Measurements from ENCODE around the gene HDGFL2. TPM values are rescaled to one million over a fixed set of nuclear protein-coding genes. Genes with fewer than 3 reads are reported as not detected.
A peak's percentile ranks its signal among the peaks of the same experiment; 100 is the strongest.

Gene HDGFL2
- polyA plus RNA-seq, 12 donors, result 46.8 to 76.7 (median 51.3) TPM; not detected in 1

DNA sequence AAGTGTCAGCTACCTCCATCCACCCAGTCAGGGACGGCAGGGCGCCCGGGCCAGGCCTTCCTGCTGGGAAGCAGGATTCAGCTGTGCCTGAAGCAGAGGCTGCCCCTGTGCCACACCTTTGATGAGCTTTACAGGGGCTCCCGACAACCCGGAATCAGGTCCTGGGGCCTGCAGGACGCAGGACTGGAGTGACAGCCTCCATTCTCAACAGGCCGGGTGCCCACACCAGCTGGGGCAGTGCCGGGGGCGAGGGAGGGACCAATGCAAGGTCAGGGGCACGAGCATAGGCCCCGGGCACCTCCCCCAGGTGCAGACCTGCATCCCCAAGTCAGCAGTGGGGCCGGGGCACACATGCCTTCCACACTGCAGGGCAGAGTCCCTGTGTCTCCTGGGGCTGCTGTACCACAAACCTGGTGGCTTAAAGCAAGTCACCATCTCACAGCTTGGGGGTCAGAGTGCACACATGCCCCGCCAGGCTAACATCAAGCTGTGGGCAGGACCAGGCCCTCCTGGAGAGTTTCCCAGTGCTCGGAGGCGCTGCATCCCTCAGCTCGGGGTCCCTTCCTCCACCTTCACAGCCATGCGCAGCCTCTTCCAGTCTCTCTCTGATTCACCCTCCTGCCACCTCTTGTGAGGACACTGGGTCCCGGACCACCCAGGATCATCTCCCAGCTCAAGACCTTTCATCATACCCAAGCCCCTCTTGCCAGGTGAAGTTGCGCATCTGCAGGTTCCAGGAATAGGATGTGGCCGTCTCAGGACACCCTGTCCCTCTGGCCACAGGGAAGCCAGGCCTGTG lies 27.9 kb upstream of the HDGFL2 start:
- no peak for DNase-seq

DNA sequence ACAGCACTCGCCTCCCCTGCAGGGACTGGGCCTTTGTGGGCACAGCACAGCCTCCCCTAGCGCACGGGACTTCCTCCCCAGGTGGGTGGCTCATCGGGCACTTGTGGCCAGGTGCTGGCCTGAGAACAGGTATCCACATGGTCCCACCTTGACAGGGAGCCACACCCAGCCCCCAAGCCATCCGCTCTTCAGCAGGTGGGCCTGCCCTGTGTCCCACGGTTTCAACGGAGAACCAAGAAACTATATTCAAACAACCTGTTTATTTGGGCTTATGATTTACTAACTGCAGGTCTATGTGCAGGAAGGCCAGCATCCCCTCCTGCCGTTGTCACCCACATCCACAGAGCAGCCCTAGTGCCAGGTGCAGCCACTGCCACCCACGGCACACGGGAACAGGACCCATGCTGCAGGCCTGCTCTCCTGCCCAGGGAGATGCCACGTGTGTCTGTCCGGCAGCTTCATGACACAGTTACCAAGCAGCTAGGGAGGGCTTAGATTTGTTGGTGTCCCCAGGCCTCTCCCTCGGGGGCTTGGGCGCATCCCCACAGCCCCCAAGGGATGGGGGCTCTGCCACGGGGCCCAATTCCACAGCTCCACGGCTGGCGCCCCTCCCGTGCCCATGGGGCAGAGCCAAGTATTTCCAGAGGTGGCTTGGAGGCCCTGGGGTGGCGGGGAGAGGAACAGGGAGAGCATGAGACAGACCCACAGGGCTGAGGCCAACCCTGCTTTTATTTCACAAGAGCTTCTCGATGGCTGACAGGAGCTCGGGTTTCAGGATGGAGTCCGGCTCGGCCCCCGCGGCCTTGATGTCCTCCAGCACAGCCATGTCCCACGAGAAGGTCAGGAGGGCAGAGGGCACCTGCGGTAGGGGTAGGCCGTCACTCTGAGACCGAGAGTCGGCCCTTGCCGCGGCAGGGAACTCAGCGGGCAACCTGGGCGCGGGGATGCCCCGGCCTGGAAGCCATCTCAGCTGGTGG lies 27.0 kb upstream of the HDGFL2 start:
- DNase-seq, result no peak

DNA sequence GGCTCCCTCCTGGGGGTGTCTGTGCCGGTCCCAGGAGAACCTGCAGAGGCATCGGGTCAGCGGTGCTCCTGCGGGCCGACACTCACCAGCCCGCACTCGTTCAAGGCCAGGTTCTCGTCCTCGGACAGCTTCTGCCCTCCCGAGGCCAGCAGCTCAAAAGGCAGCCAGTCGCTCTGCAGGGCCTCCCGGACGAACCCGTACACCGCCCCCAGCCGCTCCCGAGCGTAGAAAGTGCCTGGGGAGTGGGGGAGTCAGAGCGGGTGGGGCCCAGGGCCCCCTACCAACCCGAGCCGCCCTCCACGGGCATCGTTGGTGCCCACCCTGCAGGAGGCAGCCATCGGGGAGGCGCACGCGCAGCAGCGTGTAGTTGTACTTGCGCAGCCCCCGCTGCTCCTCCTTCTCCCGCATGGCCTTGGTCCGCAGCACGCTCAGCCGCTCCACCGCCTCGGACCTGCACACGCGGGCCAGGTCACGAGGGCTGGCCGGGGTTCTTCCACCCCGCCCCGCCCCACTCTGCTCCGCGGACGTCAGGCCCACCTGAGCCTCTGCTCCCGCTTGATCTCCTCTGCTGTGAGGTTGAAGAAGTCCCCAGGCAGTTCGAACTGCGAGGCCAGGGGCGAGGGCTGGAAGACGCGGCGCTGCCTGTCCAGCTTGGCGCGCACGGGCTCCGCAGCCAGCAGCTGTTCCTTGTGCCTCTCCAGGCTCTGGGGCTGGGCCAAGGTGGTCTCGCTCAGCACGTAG lies 26.0 kb upstream of the HDGFL2 start:
- DNase-seq, result no peak

DNA sequence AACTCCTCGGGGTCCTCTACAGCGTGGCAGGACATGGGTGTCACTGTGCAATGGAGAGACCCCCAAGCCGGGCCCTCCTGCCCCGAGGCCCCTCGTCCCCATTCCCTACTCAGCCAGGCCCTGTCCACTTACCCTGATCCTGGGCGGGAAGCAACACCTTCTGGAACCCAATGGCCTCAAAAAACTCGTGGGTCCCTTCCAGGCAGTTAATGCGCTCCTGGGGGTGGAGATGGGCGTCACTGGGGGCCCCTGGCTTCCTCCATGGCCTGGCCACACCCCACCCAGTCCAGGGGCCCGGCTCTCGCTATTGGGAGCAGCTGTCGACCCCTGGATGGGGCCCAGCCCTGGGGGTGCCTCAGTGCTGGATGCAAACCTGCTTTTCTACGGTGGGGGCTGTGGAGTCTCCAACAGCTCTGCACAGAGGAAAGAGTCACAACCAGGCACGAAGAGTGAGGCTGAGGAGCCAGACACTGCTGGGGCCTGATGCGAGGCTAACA lies 25.3 kb upstream of the HDGFL2 start:
- no peak for DNase-seq

DNA sequence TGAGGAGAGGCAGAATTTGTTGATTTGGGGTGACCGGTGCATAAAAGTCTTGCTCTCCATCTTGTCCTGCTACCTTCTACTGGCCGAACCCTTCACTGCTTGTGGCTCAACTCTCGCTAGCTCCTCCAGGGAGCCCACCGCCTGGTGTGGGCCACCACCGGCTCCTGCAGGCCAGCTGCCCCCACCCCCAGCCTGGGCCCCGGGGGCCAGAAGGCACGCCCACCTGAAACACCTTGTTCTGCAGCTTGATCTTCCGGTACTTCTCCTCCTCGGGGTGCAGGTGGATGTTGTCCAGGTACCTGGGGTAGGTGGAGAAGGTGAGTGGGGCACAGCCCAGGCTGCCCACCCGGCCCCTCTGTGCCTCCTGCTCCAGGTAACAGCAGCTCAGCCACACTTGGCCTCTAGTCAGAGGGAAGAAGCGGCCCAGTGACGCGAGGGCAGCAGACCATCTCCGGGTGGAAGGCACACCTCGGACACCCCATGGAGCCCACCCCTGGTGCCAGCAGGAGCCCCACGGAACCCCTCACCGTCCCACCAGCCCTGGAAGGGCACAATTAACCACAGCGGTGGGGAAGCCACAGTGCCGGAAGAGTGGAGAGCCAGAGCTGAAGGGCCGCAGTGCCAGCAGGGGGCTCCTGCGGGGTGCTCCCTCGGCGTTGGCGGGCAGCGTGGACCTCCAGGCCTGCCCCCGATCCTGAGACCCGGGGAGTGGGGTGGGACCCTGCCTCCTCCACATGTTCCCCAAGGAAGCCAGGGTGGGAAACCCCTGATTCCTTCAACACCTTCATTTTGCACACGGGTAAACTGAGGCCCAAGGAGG lies 24.6 kb upstream of the HDGFL2 start:
- no peak for DNase-seq

DNA sequence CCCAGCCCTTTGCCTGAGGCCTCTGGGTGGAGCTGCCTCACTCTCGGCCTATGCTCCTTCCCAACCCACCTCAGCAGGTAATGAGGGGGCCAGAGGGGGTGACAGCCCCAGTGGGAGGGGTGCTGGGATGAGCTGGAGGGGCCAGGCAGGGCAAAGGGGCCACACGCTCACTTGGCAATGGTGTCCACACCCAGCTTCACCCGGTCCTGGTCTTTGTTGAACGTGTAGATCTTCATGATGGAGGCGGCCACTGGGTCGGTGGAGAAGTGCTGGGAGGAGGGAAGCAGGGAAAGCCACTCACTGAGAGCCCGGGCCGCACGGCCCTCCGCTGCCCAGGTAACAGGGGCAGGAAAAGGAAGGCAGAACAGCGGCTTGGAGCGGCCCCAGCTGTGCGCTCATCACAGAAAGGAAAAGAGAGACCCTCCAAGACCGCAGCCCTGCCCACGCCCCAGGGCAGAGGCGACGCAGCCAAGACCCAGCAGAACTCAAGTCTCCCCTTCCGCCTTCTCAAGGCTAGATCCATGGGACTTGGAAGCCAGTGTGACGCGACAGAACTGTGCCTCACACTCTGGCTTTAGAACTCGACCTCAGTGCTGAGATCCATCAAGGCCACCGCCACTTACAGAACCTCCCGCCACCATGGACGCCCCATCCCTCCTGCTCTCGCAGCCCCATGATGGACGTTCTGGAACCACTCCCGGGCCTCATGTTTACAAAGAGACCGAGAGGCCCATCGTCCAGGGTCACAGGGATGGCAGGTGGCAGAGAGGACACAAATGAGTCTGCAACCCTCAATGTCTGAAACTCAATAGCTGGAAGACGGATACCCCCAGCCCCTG lies 23.7 kb upstream of the HDGFL2 start:
- DNase-seq, result no peak

DNA sequence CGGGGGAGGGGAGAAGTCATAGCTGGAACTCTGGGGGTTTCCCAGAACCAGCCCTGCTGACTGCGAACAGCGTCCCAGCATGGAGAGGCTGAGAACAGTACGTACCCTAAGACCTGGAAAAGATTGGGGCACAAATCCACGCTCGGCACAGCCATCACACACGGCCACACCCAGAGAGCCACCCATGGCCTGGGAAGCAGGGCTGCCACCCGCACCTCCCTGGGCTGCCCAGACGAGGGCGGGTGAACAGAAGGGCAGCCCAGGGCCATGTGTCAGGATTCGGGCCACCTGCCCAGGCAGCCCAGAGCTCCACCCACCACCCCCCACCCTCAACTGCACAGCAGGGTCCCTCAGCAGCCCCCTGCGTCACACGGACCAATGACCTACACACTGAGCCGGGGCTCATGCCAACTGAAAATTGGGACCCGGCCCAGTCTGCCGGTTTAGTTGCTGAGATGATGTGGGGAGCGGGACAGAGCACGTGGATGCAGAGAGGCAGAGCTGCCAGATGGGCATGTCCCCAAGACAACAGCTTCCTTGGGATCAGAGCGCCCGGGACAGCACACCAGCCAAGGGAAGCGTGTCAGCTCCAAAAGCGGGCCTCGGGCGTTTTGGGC lies 23.0 kb upstream of the HDGFL2 start:
- DNase-seq, result no peak

DNA sequence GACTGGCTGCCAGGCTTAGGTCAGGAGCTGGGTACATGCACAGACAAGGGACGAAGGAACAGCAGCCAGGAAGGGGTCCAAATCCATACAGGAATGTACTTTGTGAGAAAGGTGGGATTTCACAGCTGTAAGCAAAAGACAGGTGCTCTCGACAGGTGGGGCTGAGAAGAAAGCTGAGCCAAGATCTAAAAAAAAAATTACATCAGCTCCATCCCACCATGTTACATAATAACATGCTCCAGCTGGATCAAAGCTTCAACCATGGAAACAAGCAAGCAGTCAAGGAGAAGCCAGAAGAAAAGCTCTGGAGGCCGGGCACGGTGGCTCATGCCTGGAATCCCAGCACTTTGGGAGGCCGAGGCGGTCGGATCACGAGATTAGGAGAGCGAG lies 22.5 kb upstream of the HDGFL2 start:
- no peak for DNase-seq

DNA sequence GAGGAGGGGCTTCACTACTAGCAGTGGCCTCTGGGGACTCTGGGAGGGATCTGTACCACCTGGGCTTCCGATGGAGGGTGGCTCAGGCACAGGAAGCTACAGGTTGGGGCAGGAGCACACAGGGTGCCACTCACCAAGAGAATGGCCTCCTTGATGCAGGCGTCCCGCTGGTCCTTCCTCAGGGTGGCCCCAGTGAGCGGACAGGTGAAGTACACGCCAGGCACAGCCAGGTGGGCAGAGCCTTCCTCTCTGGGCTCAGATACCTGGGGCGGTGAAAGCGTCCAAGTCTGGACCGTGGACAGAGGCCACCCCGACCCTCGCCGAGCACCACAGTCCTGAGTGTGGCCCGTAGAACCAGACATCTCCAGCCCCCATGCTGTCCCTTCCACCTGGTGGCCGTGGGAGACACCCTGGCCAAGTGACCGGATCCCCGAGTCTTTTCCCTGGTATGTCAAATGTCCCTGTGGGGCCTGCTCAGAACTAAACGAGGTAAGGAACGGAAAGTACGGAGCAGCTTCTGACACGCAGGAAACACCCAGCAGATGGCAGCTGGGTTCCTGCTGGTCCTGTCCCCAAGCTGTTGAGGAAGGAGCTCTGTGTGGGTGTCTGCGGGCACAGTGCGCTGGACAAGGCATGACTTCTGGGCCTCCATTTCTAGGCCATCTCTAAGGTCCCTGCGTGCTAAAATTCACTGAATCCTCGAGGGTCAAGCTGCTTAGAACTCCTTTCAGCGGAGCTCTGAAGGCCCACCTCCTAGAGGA lies 19.7 kb upstream of the HDGFL2 start:
- DNase-seq, result no peak

DNA sequence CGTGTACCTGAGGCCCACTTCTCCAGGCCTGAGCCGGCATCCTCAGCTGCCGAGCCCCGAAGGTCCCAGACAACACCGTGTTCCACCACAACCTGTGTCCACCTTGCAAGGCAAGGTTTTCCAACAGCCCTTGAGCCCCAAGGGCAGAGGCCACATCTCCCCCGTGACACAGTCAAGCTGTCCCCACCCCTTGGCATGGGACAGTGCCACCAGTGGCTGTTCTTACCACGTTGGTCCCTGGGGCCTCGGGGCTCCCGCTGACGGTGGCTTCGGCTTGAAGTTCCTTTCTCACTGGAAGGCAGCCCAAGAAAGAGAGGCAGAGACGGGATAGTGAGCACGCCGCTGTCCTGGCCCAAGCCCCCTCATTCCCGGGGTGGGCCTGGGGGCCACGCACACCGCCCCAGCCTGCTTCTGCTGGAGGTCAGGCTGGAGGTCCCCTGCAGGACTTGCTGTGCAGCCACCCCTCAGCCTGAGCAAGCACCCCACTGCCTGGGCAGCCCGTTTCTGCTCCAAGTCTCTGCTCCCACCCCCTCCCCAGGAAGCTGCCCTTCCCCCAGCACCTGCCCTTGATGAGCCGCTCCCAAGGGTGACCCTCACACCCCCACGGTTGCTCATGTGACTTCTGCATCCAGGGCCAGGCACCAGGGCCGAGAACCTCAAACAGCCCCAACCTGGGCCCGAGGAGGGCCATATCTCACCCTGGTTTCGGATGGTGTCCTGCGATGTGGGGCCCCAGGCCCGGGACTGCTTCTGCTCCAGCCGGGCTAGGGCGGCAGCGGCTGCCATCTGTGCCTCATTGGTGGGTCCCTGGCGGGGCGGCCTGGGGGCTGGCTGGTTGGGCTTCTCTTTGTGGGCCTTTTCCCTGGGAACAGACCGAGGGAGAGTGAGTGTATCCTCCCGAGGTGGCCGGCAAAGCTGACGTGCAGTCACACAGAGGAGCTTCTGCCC lies 18.6 kb upstream of the HDGFL2 start:
- no peak for DNase-seq

DNA sequence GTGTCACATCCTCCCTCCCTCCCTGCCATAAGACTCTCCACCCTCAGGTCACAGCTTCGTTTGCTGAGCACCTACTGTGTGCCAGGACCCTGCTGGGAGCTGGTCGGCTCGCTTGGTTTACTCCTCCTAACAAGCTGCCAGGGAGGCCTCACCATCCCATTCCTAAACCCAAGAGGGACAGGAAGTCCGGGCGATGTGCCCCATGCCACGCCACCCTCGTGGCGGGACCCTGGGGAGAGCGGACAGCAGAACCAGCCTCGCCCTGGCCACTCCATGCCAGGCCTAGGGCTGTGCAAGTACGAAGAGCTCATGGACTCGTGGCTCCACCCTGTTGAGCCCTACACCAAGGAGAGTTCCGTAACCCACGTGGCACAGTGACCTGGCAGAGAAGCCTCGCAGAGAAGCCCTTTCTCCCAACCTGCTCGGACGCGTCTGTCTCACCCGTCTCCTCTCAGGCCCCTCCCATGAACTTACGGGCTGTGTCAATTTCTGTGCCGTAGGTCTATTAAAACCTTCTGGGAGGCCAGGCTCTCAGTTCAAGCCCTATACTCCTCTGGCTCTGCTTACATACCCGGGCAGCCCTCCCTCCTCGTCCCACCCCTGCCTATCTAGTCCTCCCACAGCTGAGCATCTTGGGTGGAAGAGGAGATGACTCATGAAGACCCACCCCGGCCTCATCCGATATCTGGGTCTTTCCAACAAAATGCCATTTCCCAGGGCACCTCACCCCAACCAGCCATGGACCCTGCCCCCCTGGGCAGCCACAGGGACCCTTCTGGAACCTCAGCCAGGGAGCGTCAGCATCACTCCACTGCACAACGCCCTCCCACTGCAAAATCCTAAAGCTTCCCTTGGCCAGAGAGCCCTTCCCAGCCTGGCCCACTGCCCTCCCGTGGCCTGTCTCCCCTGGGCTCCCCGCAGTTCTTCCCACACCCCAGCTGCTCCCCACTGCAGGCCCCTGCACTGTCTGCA lies 17.1 kb upstream of the HDGFL2 start:
- DNase-seq, result peak; percentile 47

DNA sequence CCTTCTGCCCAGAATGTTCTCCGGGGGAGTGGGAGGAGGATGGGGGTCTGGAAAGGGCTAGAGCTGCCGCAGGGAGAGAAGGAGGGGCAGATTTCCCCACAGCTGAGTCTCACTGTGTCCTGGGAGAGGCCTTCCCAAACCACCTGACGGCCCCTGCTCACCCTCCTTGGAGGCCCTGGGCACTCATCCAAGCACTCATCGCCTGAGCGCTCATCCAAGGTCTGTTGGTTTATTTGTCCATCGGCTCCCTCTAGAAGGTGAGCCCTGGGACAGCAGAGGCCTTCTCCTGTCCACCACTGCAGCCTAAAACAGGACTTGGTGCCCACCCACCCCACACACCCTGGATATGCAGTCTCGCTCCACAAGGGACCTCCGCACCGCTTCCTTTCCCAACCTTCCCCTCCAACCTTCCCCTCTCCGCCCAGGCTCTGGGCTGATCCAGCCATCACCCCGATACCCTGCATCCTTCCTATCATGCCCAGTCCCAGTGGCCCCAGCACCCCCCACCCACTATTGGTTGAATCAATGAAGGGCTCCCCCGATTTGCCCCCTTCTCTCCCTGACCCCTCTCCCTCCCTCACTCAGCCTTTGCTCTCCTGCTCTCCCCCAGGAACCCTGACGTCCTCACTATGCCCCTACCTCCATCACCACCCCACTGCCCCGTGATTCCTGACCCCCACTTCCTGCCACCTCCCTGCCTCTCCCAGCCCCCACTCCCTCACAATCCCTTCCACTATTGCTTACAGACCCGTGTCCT lies 16.2 kb upstream of the HDGFL2 start:
- DNase-seq, result peak; percentile 80

DNA sequence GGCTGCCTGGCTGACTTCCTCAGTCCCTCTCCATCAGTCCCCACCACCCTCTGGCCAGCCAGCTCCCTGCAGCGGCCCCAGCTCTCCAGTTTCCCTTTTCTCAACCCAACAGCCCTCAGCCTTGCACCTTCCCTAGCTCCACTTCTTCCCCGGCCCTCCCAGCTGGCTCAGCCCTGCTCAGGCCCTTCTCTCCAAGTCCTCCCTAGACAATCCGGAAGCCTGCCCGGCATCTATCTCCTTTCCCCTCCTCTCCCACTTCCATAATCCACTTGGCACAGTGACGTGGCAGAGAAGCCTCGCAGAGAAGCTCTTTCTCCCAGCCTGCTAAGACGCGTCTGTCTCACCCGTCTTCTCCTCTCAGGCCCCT lies 15.6 kb upstream of the HDGFL2 start:
- peak; percentile 66 for DNase-seq

DNA sequence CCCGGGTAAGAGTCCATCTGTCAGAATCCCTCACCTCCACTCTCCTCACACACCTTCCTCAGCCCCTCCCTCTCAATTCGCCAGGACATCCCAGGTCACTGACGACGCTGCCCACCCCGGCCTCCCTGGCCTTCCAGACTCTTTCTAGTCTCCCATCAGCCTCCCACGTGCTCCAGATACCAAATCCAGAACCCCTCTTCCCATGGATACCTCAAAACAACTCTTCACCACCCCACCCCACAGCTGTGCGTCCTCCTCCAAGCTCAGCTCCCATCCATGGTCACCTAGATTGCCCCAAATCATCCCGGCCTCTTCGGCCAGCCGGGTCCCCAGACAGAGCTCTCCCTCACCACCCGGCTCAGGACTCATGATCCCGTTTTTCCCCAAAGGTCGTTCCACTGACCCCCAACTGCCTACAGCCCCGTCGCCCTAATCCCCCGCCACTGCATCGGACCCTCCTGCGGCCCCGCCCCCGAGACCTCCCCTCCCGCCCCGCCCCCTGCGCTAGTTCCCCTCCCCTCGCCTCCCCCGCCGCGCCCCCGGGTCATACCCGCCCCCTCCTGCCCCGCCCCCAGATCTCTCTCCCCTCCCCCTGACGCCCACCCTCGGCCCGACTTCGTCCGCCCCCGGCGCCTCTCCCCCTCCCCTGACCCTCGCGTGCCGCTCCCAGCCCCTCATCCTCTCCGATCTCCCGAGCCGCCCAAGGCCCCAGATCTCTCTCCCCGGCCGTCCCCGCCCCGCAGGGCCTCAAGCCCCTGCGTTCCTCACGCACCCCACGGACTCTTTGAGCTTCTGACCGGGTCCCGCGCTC lies 15.0 kb upstream of the HDGFL2 start:
- DNase-seq, result peak; percentile 83
